ENCODE data around the gene KMO.

Gene KMO

DNA sequence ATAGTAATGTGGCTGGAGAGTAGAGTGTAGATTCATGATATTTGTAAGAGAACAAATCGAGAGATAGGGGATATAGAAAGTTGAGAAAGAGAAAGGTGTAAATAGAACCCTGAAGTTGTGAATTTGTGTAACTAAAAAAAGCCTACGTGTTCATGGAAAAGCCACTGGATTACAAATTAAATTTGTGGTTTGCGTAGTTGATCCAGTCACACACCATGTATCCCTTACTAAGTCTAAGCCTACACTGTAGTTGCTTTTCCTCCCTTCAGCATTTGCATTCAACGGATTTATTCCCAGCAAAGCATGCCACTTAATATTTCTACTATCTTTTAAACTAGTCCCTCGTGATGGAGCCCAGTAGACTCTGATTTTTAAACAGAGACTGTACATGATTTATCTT, 24.9 kb downstream of the KMO start:
- Mint-ChIP-seq H3K4me3 (no peak overlapping the region), H3K4me1 (ENCODE audit: low read depth) (peaks cover 6% of the 10 kb centered on the region), H3K36me3 (ENCODE audit: low read depth) (no peaks in the 10 kb centered on the region), H3K27ac (no peak overlapping the region), H3K27me3 (ENCODE audit: low read depth) (peaks cover 3% of the 10 kb centered on the region), H3K9me3 (no peaks in the 10 kb centered on the region)

DNA sequence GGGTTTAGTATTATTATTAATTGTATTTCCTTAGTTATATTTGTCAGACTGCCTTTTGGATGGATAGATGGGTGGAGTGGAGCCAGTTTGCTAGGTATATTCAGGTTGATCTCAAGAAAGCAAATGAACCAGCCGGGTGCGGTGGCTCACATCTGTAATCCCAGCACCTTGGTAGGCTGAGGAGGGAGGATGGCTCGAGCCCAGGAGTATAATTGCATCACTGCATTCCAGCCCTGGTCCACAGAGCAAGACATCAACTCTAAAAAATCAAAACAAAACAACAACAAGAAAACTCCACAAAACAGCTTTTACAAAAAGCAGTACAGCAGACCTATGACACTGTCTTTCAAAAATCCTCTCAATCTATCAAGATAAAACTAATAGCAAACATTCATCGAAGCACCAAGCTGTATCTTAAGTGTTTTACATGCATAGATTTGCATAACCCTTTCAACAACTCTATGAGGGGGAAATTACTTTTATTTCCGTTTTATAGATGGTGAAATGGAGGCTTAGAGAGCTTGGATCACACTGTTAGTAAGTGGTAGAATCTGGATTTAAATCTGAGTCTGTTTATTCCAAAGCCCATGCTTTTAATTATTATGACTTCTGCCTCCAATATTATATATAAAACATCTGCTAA, 25.5 kb downstream of the KMO start:
- no peaks in the 10 kb centered on the region for H3K36me3 Mint-ChIP-seq (ENCODE audit: low read depth)
- no peak overlapping the region for H3K27ac Mint-ChIP-seq
- peaks cover 3% of the 10 kb centered on the region for H3K27me3 Mint-ChIP-seq (ENCODE audit: low read depth)
- no peaks in the 10 kb centered on the region for H3K9me3 Mint-ChIP-seq
- H3K4me3 Mint-ChIP-seq: no peak overlapping the region
- peaks cover 3% of the 10 kb centered on the region for H3K4me1 Mint-ChIP-seq (ENCODE audit: low read depth)

DNA sequence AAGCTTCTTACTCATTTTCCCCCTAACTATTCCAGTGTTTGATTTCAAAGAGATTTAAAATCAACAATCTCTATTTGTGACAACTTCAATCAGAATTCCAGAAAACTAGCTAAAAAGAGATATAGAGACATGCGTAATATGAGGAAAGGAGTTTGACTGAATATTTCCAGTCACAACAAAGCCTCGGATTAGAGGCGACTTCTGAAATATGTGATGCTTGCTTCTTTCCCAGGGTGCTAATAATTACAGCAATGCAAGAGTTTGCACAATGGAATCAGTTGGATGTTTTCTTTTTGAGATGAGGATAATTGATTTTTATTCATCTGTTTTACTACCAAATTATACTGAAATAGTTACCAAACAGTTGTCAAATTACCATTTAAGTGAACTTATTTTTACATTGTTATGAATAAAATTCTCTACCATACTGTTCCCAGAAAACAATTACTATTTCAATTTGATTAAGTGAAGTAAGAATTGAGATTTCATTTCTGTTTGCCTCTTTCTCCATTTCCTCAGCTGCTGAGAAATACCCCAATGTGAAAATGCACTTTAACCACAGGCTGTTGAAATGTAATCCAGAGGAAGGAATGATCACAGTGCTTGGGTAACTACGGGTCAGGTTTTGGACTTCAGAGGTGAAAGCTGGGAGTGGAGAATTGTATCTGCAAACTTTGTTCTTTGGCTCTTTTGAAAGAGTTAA, 28.1 kb downstream of the KMO start:
- no peaks in the 10 kb centered on the region for H3K36me3 Mint-ChIP-seq (ENCODE audit: low read depth)
- peaks cover 3% of the 10 kb centered on the region for H3K27me3 Mint-ChIP-seq (ENCODE audit: low read depth)
- no peak overlapping the region for H3K27ac Mint-ChIP-seq
- H3K4me3 Mint-ChIP-seq: no peak overlapping the region
- H3K9me3 Mint-ChIP-seq: no peaks in the 10 kb centered on the region
- no peaks in the 10 kb centered on the region for H3K4me1 Mint-ChIP-seq (ENCODE audit: low read depth)

DNA sequence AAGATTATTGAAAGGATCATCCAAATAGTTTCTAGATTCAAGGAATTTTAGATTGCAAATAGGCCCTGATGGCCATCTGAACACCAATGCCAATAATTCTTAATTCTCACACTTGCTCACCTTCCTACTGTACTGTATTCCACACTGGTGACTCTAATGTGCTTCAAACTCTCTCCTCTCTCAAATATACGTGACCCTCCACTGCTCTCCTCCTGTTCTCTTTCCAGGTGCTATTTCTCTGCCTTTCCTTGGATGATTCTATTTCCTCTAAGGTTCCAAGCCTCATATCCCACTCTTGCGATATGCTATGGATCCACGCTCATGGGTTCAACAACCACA, 28.6 kb downstream of the KMO start:
- H3K27me3 Mint-ChIP-seq (ENCODE audit: low read depth): peaks cover 3% of the 10 kb centered on the region
- H3K36me3 Mint-ChIP-seq (ENCODE audit: low read depth): no peaks in the 10 kb centered on the region
- no peak overlapping the region for H3K4me3 Mint-ChIP-seq
- H3K27ac Mint-ChIP-seq: no peak overlapping the region
- no peaks in the 10 kb centered on the region for H3K9me3 Mint-ChIP-seq
- H3K4me1 Mint-ChIP-seq (ENCODE audit: low read depth): no peaks in the 10 kb centered on the region

DNA sequence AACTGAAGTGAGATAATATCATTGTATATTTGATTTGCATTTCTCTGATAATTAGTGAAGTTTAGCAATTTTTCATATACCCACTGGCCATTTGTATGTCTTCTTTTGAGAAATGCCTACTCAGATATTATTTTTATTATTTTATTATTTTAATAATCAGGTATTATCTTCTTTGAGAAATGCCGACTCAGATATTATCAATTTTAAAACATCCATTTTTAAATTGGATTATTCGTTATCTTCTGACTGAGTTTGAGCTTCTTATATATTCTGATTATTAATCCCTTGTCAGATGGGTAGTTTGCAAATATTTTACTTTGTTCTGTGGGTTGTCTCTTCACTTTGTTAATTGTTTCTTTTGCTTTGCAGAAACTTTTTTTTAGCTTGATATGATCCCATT, 37.7 kb downstream of the KMO start:
- no peaks in the 10 kb centered on the region for H3K4me1 Mint-ChIP-seq (ENCODE audit: low read depth)
- no peak overlapping the region for H3K27ac Mint-ChIP-seq
- H3K27me3 Mint-ChIP-seq (ENCODE audit: low read depth): peaks cover 24% of the 10 kb centered on the region
- no peaks in the 10 kb centered on the region for H3K9me3 Mint-ChIP-seq
- no peaks in the 10 kb centered on the region for H3K36me3 Mint-ChIP-seq (ENCODE audit: low read depth)
- no peak overlapping the region for H3K4me3 Mint-ChIP-seq

DNA sequence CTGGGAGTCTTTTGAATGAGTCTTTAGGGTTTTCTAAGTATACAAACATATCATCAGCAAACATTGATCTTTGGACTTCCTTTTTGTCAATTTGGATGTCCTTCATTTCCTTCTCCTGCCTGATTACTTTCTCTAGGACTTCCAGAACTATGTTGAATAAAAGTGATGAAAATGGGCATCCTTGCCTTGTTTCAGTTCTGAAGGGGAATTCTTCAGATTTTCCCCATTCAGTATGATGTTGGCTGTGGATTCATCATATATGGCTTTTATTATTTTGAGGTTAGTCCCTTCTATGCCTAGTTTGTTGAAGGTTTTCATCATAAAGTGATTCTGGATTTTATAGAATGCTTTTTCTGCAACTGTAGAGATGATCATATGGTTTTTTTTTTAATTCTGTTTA, 42.0 kb downstream of the KMO start:
- H3K4me1 Mint-ChIP-seq (ENCODE audit: low read depth): peaks cover 3% of the 10 kb centered on the region

DNA sequence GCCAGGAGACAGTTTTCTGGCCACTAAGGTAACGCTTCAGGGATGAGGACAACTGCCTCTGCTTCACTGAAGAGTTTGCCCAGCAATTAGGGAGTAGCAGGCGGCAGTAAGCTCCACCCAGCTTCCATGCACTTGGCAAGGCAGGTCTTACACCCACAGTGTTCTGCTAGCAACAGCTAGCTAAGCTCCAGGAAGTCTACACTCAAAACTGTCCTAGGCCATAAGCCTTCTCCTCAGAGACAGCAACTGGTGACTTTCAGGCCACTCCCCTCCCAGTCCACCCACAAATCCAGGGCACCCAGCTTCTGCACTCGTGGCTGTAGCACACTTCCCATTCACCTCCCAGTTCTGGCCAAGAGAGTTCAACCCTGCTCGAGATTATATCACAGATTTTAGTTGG, 47.3 kb downstream of the KMO start:
- H3K4me3 Mint-ChIP-seq: no peak overlapping the region
- peaks cover 29% of the 10 kb centered on the region for H3K9me3 Mint-ChIP-seq
- no peak overlapping the region for H3K27ac Mint-ChIP-seq
- H3K27me3 Mint-ChIP-seq (ENCODE audit: low read depth): peaks cover 21% of the 10 kb centered on the region
- H3K4me1 Mint-ChIP-seq (ENCODE audit: low read depth): peaks cover 3% of the 10 kb centered on the region
- peaks cover 3% of the 10 kb centered on the region for H3K36me3 Mint-ChIP-seq (ENCODE audit: low read depth)

More for the DNA sequence above, 42.0 kb downstream of the KMO start:
- Mint-ChIP-seq H3K4me3 (no peak overlapping the region), H3K36me3 (ENCODE audit: low read depth) (peaks cover 3% of the 10 kb centered on the region), H3K9me3 (peaks cover 29% of the 10 kb centered on the region), H3K27me3 (ENCODE audit: low read depth) (peaks cover 43% of the 10 kb centered on the region), H3K27ac (no peak overlapping the region)

DNA sequence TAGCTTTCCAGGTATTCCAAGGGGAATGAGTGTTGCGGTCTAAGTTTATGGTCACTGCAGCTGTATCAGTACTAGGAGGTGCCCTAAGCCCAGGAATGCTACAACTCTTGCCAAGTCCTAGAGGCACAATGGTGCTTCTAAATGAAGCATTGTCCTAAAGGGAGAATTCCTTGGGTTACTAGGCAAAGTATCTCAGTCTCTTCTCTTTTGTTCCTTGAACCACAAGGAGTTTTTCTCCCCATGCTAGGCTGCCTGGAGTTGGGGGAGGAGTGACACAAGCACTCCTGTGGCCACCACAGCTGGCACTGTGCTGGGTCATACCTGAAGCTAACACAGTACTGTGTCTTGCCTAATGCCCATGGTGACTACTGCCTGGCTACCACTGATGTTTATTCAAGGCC, 50.7 kb downstream of the KMO start:
- no peaks in the 10 kb centered on the region for H3K36me3 Mint-ChIP-seq (ENCODE audit: low read depth)
- H3K4me3 Mint-ChIP-seq: no peak overlapping the region
- H3K27me3 Mint-ChIP-seq (ENCODE audit: low read depth): no peaks in the 10 kb centered on the region
- H3K4me1 Mint-ChIP-seq (ENCODE audit: low read depth): no peaks in the 10 kb centered on the region
- peaks cover 6% of the 10 kb centered on the region for H3K9me3 Mint-ChIP-seq
- H3K27ac Mint-ChIP-seq: no peak overlapping the region

DNA sequence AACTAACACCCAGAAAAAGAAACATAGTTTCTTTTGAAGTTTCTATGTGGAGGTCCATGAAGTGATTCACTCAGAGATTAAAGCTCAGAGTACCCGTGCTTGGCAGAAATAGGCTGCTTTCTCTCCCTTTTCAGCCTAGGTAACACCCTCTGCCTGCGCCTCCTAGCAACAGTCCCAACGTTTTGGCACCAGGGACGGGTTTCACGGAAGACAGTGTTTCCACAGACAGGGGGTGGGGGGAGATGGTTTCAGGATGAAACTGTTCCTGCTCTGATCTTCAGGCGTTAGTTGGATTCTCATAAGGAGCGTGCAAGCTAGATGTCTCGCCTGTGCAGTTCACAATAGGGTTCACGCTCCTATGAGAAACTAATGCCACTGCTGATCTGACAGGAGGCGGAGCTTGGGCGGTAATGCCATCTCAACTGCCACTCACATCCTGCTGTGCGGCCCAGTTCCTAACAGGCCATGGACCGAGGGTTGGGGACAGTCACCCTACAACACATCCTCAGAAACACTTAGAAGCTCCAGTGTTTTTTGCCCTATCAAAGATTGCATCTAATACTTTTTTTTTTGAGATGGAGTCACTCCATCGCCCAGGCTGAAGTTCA, 54.8 kb downstream of the KMO start:
- Mint-ChIP-seq H3K9me3 (no peaks in the 10 kb centered on the region), H3K4me3 (no peak overlapping the region), H3K27me3 (ENCODE audit: low read depth) (no peaks in the 10 kb centered on the region), H3K4me1 (ENCODE audit: low read depth) (peaks cover 2% of the 10 kb centered on the region), H3K36me3 (ENCODE audit: low read depth) (no peaks in the 10 kb centered on the region), H3K27ac (no peak overlapping the region)

DNA sequence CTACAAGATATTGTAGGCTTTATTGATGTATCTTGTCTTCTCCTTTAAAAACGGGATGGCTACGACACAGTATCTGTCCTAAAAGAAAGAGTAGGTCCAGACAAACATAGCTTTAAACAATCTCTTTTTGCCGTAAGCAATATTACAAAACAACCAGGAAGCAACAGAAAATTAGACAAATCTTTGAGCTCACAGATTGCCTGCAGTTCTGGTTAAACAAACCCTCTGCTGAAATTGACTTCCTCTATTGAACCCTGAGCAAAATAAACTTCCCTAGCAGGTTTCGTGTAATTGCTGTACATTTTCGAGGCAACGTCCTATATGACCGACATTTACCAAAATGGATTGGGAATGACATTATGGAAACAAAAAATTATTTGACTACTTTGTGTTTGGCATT, 57.3 kb downstream of the KMO start:
- Mint-ChIP-seq H3K27ac (no peak overlapping the region), H3K36me3 (ENCODE audit: low read depth) (peaks cover 2% of the 10 kb centered on the region)

DNA sequence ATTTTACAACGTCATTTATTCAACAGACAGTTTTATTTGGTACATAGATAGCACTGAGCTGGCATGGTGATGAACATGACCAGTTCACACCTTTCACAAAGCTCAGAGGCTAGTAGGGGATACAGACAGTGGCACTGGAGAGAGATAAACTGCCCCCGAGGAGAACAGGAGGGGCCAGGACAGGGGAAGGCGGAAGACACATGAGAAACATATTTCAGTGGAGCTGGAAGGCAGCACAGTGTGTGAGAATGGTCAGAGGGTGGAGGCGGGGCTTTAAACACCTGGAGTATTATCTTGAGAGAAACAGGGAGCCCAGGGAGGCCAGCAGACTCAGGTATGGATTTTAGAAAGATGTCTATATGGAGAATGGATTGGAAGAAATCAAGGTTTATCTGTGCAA, 58.5 kb downstream of the KMO start:
- Mint-ChIP-seq H3K4me3 (no peak overlapping the region), H3K9me3 (no peaks in the 10 kb centered on the region), H3K36me3 (ENCODE audit: low read depth) (peaks cover 5% of the 10 kb centered on the region), H3K27ac (no peak overlapping the region), H3K4me1 (ENCODE audit: low read depth) (peaks cover 3% of the 10 kb centered on the region), H3K27me3 (ENCODE audit: low read depth) (no peaks in the 10 kb centered on the region)

More for the DNA sequence above, 57.3 kb downstream of the KMO start:
- Mint-ChIP-seq H3K4me1 (ENCODE audit: low read depth) (peaks cover 3% of the 10 kb centered on the region), H3K4me3 (no peak overlapping the region), H3K27me3 (ENCODE audit: low read depth) (no peaks in the 10 kb centered on the region), H3K9me3 (no peaks in the 10 kb centered on the region)

DNA sequence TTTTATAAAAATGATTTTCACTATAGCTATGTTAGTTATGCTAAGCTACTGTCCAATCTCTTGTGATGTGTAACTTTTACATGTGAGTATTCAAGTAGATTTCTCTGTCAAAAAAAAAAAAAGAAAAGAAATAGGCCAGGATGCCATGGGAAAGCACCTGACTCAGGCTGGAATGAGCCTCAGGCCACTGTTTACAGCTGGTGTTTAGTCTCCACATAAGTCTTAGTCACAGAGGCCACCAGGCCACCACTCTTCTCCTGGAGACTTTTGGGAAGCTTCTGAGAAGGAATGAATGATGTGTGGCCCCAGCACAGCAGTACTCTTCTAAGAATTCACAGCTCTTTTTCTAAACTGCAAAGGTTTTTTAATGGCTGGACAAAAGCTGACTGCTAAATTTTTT, 59.1 kb downstream of the KMO start:
- Mint-ChIP-seq H3K36me3 (ENCODE audit: low read depth) (peaks cover 5% of the 10 kb centered on the region), H3K27ac (no peak overlapping the region)

DNA sequence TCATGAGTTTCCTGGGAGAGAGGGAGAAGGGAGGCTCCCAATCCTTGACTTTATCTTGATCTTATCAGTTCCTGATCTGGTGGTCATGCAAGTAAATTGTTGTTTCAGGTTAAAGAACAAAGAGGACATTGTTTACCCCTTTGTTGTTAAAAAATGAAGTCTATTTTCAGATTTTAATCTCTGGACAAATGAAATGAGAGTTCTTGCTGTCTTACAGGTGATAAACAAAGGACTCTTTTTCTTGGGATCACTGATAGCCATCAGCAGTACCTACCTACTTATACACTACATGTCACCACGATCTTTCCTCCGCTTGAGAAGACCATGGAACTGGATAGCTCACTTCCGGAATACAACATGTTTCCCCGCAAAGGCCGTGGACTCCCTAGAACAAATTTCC, 59.6 kb downstream of the KMO start:
- Mint-ChIP-seq H3K4me1 (ENCODE audit: low read depth) (peaks cover 3% of the 10 kb centered on the region), H3K27me3 (ENCODE audit: low read depth) (no peaks in the 10 kb centered on the region), H3K27ac (no peak overlapping the region), H3K4me3 (no peak overlapping the region), H3K36me3 (ENCODE audit: low read depth) (peaks cover 5% of the 10 kb centered on the region), H3K9me3 (no peaks in the 10 kb centered on the region)

More for the DNA sequence above, 59.1 kb downstream of the KMO start:
- Mint-ChIP-seq H3K9me3 (no peaks in the 10 kb centered on the region), H3K4me1 (ENCODE audit: low read depth) (peaks cover 3% of the 10 kb centered on the region), H3K27me3 (ENCODE audit: low read depth) (no peaks in the 10 kb centered on the region), H3K4me3 (no peak overlapping the region)

DNA sequence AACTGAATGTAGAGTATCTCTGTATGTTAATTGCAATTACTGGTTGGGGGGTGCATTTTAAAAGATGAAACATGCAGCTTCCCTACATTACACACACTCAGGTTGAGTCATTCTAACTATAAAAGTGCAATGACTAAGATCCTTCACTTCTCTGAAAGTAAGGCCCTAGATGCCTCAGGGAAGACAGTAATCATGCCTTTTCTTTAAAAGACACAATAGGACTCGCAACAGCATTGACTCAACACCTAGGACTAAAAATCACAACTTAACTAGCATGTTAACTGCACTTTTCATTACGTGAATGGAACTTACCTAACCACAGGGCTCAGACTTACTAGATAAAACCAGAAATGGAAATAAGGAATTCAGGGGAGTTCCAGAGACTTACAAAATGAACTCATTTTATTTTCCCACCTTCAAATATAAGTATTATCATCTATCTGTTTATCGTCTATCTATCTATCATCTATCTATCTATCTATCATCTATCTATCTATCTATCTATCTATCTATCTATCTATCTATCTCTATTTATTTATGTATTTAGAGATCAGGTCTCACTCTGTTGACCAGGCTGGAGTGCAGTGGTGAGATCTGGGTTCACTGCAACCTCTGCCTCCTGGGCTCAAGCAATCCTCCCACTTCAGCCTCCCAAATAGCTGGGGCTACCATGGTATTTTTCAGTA, 60.2 kb downstream of the KMO start:
- peaks cover 3% of the 10 kb centered on the region for H3K4me1 Mint-ChIP-seq (ENCODE audit: low read depth)
- no peak overlapping the region for H3K27ac Mint-ChIP-seq
- H3K36me3 Mint-ChIP-seq (ENCODE audit: low read depth): peaks cover 5% of the 10 kb centered on the region
- H3K4me3 Mint-ChIP-seq: no peak overlapping the region
- no peaks in the 10 kb centered on the region for H3K9me3 Mint-ChIP-seq
- no peaks in the 10 kb centered on the region for H3K27me3 Mint-ChIP-seq (ENCODE audit: low read depth)

DNA sequence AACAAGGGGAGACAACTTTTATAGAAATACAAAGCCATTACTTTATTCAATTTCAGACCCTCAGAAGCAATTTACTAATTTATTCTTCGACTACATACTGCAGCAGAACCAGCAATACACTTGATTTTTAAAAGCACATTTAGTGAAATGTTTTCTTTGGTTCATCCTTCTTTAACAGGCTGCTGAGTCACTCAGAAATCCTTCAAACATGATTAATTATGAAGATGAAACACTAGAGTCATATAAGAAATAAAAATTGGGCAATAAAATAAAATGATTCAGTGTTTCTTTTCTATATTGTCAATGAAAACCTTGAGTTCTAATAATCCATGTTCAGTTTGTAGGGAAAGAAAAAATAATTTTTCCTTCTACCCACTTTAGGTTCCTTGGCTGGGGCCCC, 61.0 kb downstream of the KMO start:
- Mint-ChIP-seq H3K36me3 (ENCODE audit: low read depth) (peaks cover 5% of the 10 kb centered on the region), H3K9me3 (no peaks in the 10 kb centered on the region), H3K4me3 (no peak overlapping the region), H3K27me3 (ENCODE audit: low read depth) (no peaks in the 10 kb centered on the region), H3K27ac (no peak overlapping the region), H3K4me1 (ENCODE audit: low read depth) (peaks cover 3% of the 10 kb centered on the region)

Measured in T-helper 1 cell treated with Interleukin-12 subunit alpha and Interleukin-12 subunit beta and Interleukin-4 antibody, amounts not matched to agents 30 μg/mL and 1 μg/mL, for 36 hours (primary cell).